Measurements from ENCODE around the gene MAD1L1.

- TF ChIP-seq RAD21 (IDR thresholded peaks at IDR 0.05) (no peak), CTCF (IDR thresholded peaks at IDR 0.05; ENCODE audit: low read depth, low read length, missing input control) (no peak), TAF1 (conservative IDR thresholded peaks at IDR 0.05) (no peak), ATF3 (IDR thresholded peaks at IDR 0.05) (no peak), EGR1 (IDR thresholded peaks at IDR 0.05; ENCODE audit: low read depth in 2 of 2) (no peak), REST (IDR thresholded peaks at IDR 0.05) (no peak), YY1 (IDR thresholded peaks at IDR 0.05) (no peak), SP1 (IDR thresholded peaks at IDR 0.05) (no peak)
Observed at GRCh38 chr7:1973321-1974251, 259.2 kb downstream of the MAD1L1 start.
